ENCODE data around the gene LPAR2.

LPAR2 gene

DNA sequence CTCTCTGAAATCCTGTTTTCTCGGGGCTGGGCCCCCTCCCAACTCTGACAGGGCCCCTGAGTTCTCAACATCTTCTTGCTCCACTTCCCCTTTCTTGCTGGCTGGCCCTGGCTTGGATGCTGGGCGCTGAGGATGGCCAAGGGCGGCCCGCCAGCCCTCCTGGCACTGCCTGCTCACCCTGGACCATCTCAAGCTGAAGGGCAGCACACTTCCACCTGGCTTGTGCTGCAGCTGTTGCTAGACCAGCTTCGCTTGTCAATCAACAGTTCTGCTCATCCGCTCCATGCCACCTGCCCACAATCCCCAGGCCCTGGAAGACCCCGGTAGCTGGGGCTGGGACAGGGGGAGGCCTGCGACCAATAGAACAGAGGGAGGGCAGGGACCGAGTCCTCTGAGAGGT lies 22.3 kb upstream of the LPAR2 start:
- Histone ChIP-seq H3K36me3 (ENCODE audit: insufficient read depth, low read length) (peaks cover 71% of the 10 kb centered on the region; the same call in 1 of the 2 replicates), H3K4me3 (no peak overlapping the region), H3K9me3 (ENCODE audit: low read depth, low read length) (no peaks in the 10 kb centered on the region), H3K27ac (no peak overlapping the region), H3K9ac (ENCODE audit: insufficient read length) (no peak overlapping the region)
- DNase-seq (ENCODE audit: low read depth, low spot score), result no peak
- TF ChIP-seq EZH2 (IDR thresholded peaks at IDR 0.05) (no peak), POLR2AphosphoS5 (IDR thresholded peaks at IDR 0.05; ENCODE audit: borderline replicate concordance, low read depth, low read length) (no peak), FOXP2 (optimal IDR thresholded peaks at IDR 0.05; ENCODE audit: control extremely low read depth, extremely low read length, insufficient read depth) (no peak)

GRCh38 chr19:19649580-19649995 lies 21.6 kb upstream of the LPAR2 start:
- Histone ChIP-seq H3K27ac (no peak overlapping the region), H3K9ac (ENCODE audit: insufficient read length) (no peak overlapping the region), H3K36me3 (ENCODE audit: insufficient read depth, low read length) (peaks cover 67% of the 10 kb centered on the region; the same call in 1 of the 2 replicates), H3K4me3 (no peak overlapping the region), H3K9me3 (ENCODE audit: low read depth, low read length) (no peaks in the 10 kb centered on the region)
- TF ChIP-seq POLR2AphosphoS5 (IDR thresholded peaks at IDR 0.05; ENCODE audit: borderline replicate concordance, low read depth, low read length) (no peak), EZH2 (IDR thresholded peaks at IDR 0.05) (no peak), FOXP2 (optimal IDR thresholded peaks at IDR 0.05; ENCODE audit: control extremely low read depth, extremely low read length, insufficient read depth) (no peak)
- DNase-seq (ENCODE audit: low read depth, low spot score), result no peak

DNA sequence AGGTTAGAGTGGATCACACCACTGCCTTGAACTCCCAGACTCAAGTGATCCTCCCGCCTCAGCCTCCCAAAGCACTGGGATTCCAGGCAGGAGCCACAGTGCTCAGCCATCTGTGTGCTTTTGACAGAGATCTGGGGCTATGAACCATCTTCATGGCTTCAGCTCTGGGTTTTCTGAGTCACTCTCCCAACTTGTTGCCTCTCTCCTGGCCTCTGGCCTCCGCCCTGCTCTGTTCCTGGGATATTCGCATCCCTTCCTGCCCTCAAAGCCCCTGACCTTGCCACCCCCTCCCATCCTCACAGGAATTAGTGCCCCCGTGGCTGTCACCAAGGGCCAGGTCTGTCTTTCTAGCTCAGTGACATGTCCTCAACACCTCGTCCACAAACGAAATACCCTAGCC lies 21.1 kb upstream of the LPAR2 start:
- Histone ChIP-seq H3K36me3 (ENCODE audit: insufficient read depth, low read length) (peaks cover 62% of the 10 kb centered on the region; the same call in 1 of the 2 replicates), H3K9ac (ENCODE audit: insufficient read length) (no peak overlapping the region), H3K4me3 (no peak overlapping the region), H3K27ac (no peak overlapping the region), H3K9me3 (ENCODE audit: low read depth, low read length) (no peaks in the 10 kb centered on the region)
- DNase-seq (ENCODE audit: low read depth, low spot score), result no peak
- no peak for TF ChIP-seq POLR2AphosphoS5 (IDR thresholded peaks at IDR 0.05; ENCODE audit: borderline replicate concordance, low read depth, low read length)
- no peak for TF ChIP-seq EZH2 (IDR thresholded peaks at IDR 0.05)
- TF ChIP-seq FOXP2 (optimal IDR thresholded peaks at IDR 0.05; ENCODE audit: control extremely low read depth, extremely low read length, insufficient read depth), result no peak

DNA sequence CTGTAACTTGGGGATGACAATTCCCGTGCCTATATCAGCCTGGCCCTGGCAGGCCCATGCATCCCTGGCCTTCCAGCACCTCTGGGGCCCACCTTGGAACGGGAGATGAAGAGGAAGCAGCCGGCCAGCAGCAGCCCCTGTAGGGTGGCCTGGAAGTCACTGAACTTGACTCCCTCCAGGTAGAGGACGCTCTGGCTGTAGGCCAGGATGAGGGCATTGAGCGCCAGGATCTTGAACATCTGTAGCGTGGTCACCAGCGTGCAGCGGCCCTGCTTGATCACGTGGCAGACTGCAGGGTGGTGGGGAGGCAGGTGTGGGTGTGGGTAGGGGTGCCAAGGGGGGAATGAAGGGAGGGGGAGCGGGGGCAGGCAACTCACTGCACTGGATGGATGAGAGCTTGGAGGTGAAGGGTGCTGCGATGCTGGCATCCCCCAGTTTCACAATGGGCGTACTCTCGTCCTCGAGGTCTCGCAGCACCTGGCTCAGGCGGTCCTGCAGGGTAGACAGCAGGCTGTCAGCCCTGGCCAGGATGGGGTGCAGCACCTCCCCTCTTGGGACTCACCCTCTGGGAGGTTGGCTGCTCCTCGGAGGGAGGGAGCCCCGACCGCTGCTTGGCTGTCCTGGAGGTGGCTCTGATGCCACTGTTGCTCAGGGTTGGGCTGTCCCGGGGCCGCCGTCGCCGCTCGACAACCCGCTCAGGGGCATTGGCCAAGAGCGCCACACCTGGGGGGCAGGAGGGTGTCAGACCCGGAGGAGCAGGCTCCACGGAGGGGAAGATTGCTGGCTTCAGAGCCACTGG lies 19.2 kb upstream of the LPAR2 start:
- H3K36me3 ChIP-seq (ENCODE audit: insufficient read depth, low read length), result peaks cover 45% of the 10 kb centered on the region; the same call in 1 of the 2 replicates
- no peak overlapping the region for H3K27ac ChIP-seq
- no peaks in the 10 kb centered on the region for H3K9me3 ChIP-seq (ENCODE audit: low read depth, low read length)
- TF ChIP-seq EZH2 (IDR thresholded peaks at IDR 0.05) (no peak), POLR2AphosphoS5 (IDR thresholded peaks at IDR 0.05; ENCODE audit: borderline replicate concordance, low read depth, low read length) (no peak), FOXP2 (optimal IDR thresholded peaks at IDR 0.05; ENCODE audit: control extremely low read depth, extremely low read length, insufficient read depth) (no peak)
- no peak overlapping the region for H3K4me3 ChIP-seq
- no peak overlapping the region for H3K9ac ChIP-seq (ENCODE audit: insufficient read length)
- DNase-seq (ENCODE audit: low read depth, low spot score), result no peak

GRCh38 chr19:19645233-19645870 lies 17.3 kb upstream of the LPAR2 start:
- Histone ChIP-seq H3K4me3 (no peak overlapping the region), H3K27ac (no peak overlapping the region), H3K9ac (ENCODE audit: insufficient read length) (no peak overlapping the region), H3K36me3 (ENCODE audit: insufficient read depth, low read length) (peaks cover 28% of the 10 kb centered on the region; the same call in 1 of the 2 replicates), H3K9me3 (ENCODE audit: low read depth, low read length) (no peaks in the 10 kb centered on the region)
- DNase-seq (ENCODE audit: low read depth, low spot score), result no peak
- TF ChIP-seq FOXP2 (optimal IDR thresholded peaks at IDR 0.05; ENCODE audit: control extremely low read depth, extremely low read length, insufficient read depth), result no peak
- no peak for TF ChIP-seq EZH2 (IDR thresholded peaks at IDR 0.05)
- TF ChIP-seq POLR2AphosphoS5 (IDR thresholded peaks at IDR 0.05; ENCODE audit: borderline replicate concordance, low read depth, low read length), result no peak

GRCh38 chr19:19644054-19644388 lies 16.0 kb upstream of the LPAR2 start:
- peak overlapping the region; percentile 99 for H3K4me3 ChIP-seq
- no peak overlapping the region for H3K9ac ChIP-seq (ENCODE audit: insufficient read length)
- DNase-seq (ENCODE audit: low read depth, low spot score), result no peak
- TF ChIP-seq POLR2AphosphoS5 (IDR thresholded peaks at IDR 0.05; ENCODE audit: borderline replicate concordance, low read depth, low read length) (no peak), FOXP2 (optimal IDR thresholded peaks at IDR 0.05; ENCODE audit: control extremely low read depth, extremely low read length, insufficient read depth) (no peak), EZH2 (IDR thresholded peaks at IDR 0.05) (no peak)
- H3K27ac ChIP-seq, result no peak overlapping the region
- peaks cover 22% of the 10 kb centered on the region; the same call in 1 of the 2 replicates for H3K36me3 ChIP-seq (ENCODE audit: insufficient read depth, low read length)
- H3K9me3 ChIP-seq (ENCODE audit: low read depth, low read length), result no peaks in the 10 kb centered on the region

- no peak within 1 kb of the TSS for H3K27ac ChIP-seq
- no peak for DNase-seq (ENCODE audit: low read depth, low spot score)
These were observed 15.4 kb upstream of the LPAR2 start, which contains the start of gene GMIP for GRCh38 chr19:19643158-19644053. TSS of gene GMIP (minus strand) at chr19:19643657. CDS start at chr19:19643529, 128 bp downstream.

More at GRCh38 chr19:19643158-19644053, 15.4 kb upstream of the LPAR2 start, which contains the start of gene GMIP:
- no peaks in the 10 kb centered on the region for H3K9me3 ChIP-seq (ENCODE audit: low read depth, low read length)
- peaks cover 22% of the 10 kb centered on the region; the same call in 1 of the 2 replicates for H3K36me3 ChIP-seq (ENCODE audit: insufficient read depth, low read length)
- H3K9ac ChIP-seq (ENCODE audit: insufficient read length), result peak within 1 kb of the TSS; percentile 82
- peak within 1 kb of the TSS; percentile 99 for H3K4me3 ChIP-seq
- no peak; the same call in 1 of the 2 replicates for TF ChIP-seq POLR2AphosphoS5 (IDR thresholded peaks at IDR 0.05; ENCODE audit: borderline replicate concordance, low read depth, low read length)

All from SK-N-MC (cell line).